Sigmoid colon (tissue), 4 donors: Measurements from ENCODE around the gene ARMC12.

Source experiments
- EP300 ChIP-seq, 4 donors: sonication (generic); formaldehyde crosslinking; IDR thresholded peaks; one replicate each; pipeline ENCODE4 v1.6.1; 2017; ENCODE audit warnings: antibody characterized with exemption in 4 of 4
- POLR2A ChIP-seq, 2 donors: fragments of 450-650 bp; IDR thresholded peaks; one replicate each; pipeline ENCODE4 v1.6.1; 2016; ENCODE audit warnings: antibody characterized with exemption in 2 of 2, mild to moderate bottlenecking in 2 of 2, moderate library complexity in 2 of 2
- POLR2AphosphoS5 ChIP-seq, 4 donors: sonication (generic); formaldehyde crosslinking; IDR thresholded peaks; one replicate each; pipeline ENCODE4 v1.6.1; 2017; ENCODE audit warnings: antibody characterized with exemption in 4 of 4
- TF ChIP-seq, protein P1 (sequence below), 4 experiments: fragments of 450-650 bp in 3 of 4; fragments of 200-600 bp in 1 of 4; IDR thresholded peaks; one replicate each; pipeline ENCODE4 v1.5.1; 2016 to 2019; ENCODE audit warnings: antibody characterized with exemption in 4 of 4, mild to moderate bottlenecking in 3 of 4, moderate library complexity in 2 of 4

DNA sequence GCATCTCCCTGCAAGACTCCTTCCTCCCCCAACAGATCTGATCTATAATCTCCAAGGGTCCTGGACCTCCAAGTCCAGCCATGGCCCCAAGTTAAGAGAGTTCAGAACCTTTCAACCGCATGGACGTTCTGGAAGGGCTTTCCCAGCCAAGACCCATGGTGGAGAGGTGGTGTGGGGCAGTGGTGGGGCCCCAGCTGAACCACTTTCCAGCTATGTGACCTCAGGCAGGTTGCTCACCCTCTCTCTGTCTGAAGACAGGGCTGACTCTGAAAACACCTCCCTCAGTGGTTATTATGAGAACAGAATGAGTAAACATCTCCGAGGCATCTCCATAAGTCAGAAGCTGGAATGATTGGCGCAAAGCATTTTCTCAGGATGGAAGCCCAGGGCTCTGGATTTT, 59.4 kb downstream of the ARMC12 start:
- TF ChIP-seq, protein P1, sequence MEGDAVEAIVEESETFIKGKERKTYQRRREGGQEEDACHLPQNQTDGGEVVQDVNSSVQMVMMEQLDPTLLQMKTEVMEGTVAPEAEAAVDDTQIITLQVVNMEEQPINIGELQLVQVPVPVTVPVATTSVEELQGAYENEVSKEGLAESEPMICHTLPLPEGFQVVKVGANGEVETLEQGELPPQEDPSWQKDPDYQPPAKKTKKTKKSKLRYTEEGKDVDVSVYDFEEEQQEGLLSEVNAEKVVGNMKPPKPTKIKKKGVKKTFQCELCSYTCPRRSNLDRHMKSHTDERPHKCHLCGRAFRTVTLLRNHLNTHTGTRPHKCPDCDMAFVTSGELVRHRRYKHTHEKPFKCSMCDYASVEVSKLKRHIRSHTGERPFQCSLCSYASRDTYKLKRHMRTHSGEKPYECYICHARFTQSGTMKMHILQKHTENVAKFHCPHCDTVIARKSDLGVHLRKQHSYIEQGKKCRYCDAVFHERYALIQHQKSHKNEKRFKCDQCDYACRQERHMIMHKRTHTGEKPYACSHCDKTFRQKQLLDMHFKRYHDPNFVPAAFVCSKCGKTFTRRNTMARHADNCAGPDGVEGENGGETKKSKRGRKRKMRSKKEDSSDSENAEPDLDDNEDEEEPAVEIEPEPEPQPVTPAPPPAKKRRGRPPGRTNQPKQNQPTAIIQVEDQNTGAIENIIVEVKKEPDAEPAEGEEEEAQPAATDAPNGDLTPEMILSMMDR (IDR thresholded peaks at IDR 0.05) = no peak
- no peak for TF ChIP-seq POLR2AphosphoS5 (IDR thresholded peaks at IDR 0.05)
- no peak for TF ChIP-seq POLR2A (IDR thresholded peaks at IDR 0.05)
- TF ChIP-seq EP300 (IDR thresholded peaks at IDR 0.05) = no peak
